DND-41 (cell line): ENCODE results near the gene PRPS1.
A peak's percentile ranks its signal among the peaks of the same experiment; 100 is the strongest.

Experiments used
- ATAC-seq: fragments of 200-7000 bp; cut with Tn5 transposase; 3 replicates; pipeline ENCODE4 v1.9.1; 2021; ENCODE audit warnings: low read depth; ENCODE audit not compliant: insufficient read depth
- DNase-seq: peaks from one replicate; pipeline ENCODE4 v3.0.0-alpha.2; 2020
- H2AFZ ChIP-seq: 2 replicates; pipeline ENCODE4 v1.6.0; 2012; ENCODE audit warnings: low read depth, low read length
- H3K27ac ChIP-seq: 2 replicates; pipeline ENCODE4 v1.5.1; 2012; ENCODE audit warnings: low read length, inconsistent platforms
- H3K27me3 ChIP-seq: fragments of 200-600 bp; sonication (generic); 2 replicates; pipeline ENCODE4 v1.6.0; 2012; ENCODE audit warnings: low read length, mild to moderate bottlenecking, inconsistent platforms; ENCODE audit not compliant: insufficient read depth, poor library complexity
- H3K36me3 ChIP-seq: 2 replicates; pipeline ENCODE4 v1.5.1; 2012; ENCODE audit warnings: low read length, inconsistent platforms; ENCODE audit not compliant: insufficient read depth
- H3K4me1 ChIP-seq: 2 replicates; pipeline ENCODE4 v1.5.1; 2012; ENCODE audit warnings: mild to moderate bottlenecking, low read length; ENCODE audit not compliant: insufficient read depth
- H3K4me2 ChIP-seq: 2 replicates; pipeline ENCODE4 v1.6.0; 2012; ENCODE audit warnings: mild to moderate bottlenecking, moderate library complexity, low read length, inconsistent platforms; ENCODE audit not compliant: insufficient read depth
- H3K4me3 ChIP-seq, 2 experiments: fragments of 200-600 bp in 1 of 2; shearing (Covaris generic) in 1 of 2; 2 replicates each; pipeline ENCODE4 v1.5.1; 2012 to 2016; ENCODE audit warnings: inconsistent platforms in 2 of 2, low read length in 2 of 2, mild to moderate bottlenecking in 2 of 2, low read depth in 1 of 2, moderate library complexity in 1 of 2
- H3K79me2 ChIP-seq: 2 replicates; pipeline ENCODE4 v1.6.0; 2012; ENCODE audit warnings: low read length, inconsistent platforms; ENCODE audit not compliant: insufficient read depth
- H3K9ac ChIP-seq: 2 replicates; pipeline ENCODE4 v1.6.0; 2012; ENCODE audit warnings: low read depth, mild to moderate bottlenecking, inconsistent platforms, low read length, moderate library complexity
- H3K9me3 ChIP-seq: 2 replicates; pipeline ENCODE4 v1.5.1; 2012; ENCODE audit warnings: low read length, moderate library complexity, mild to moderate bottlenecking, inconsistent platforms; ENCODE audit not compliant: insufficient read depth, severe bottlenecking
- H4K20me1 ChIP-seq: 2 replicates; pipeline ENCODE4 v1.6.0; 2012; ENCODE audit warnings: low read length; ENCODE audit not compliant: insufficient read depth
- CTCF ChIP-seq: IDR thresholded peaks from 2 replicates; pipeline ENCODE4 v1.5.1; 2012; ENCODE audit warnings: borderline replicate concordance, low read length, moderate library complexity, mild to moderate bottlenecking; ENCODE audit not compliant: poor library complexity, severe bottlenecking; ENCODE audit errors: extremely low read depth
- EZH2 ChIP-seq: IDR thresholded peaks from 3 replicates; pipeline ENCODE4 v1.6.1; 2012; ENCODE audit warnings: borderline replicate concordance, low read depth, mild to moderate bottlenecking, moderate library complexity, low read length, inconsistent platforms; ENCODE audit not compliant: severe bottlenecking

Gene PRPS1

GRCh38 chrX:107656978-107657377, 28.7 kb downstream of the PRPS1 start:
- Histone ChIP-seq H3K9me3 (no peaks in the 10 kb centered on the region), H3K9ac (no peak overlapping the region), H3K27me3 (no peaks in the 10 kb centered on the region), H3K27ac (no peak overlapping the region), H2AFZ (no peak overlapping the region), H3K4me2 (no peak overlapping the region), H3K4me3 (no peak overlapping the region), H3K36me3 (no peaks in the 10 kb centered on the region), H3K79me2 (no peaks in the 10 kb centered on the region), H4K20me1 (no peaks in the 10 kb centered on the region), H3K4me1 (no peaks in the 10 kb centered on the region)
- ATAC-seq (no peak), DNase-seq (no peak)
- TF ChIP-seq CTCF (no peak), EZH2 (no peak)

GRCh38 chrX:107658660-107659059, 30.4 kb downstream of the PRPS1 start:
- Histone ChIP-seq H4K20me1 (no peaks in the 10 kb centered on the region), H3K9ac (no peak overlapping the region), H3K27ac (no peak overlapping the region), H3K36me3 (no peaks in the 10 kb centered on the region), H3K4me2 (no peak overlapping the region), H3K9me3 (no peaks in the 10 kb centered on the region), H3K27me3 (no peaks in the 10 kb centered on the region), H3K79me2 (no peaks in the 10 kb centered on the region), H3K4me3 (no peak overlapping the region), H3K4me1 (no peaks in the 10 kb centered on the region), H2AFZ (no peak overlapping the region)
- TF ChIP-seq EZH2 (no peak), CTCF (no peak)
- DNase-seq: no peak
- no peak for ATAC-seq

GRCh38 chrX:107659286-107659685, 31.0 kb downstream of the PRPS1 start:
- no peaks in the 10 kb centered on the region for H3K36me3 ChIP-seq
- TF ChIP-seq EZH2 (no peak), CTCF (no peak)
- H3K79me2 ChIP-seq: no peaks in the 10 kb centered on the region
- ATAC-seq (no peak), DNase-seq (no peak)
- no peaks in the 10 kb centered on the region for H3K27me3 ChIP-seq
- no peak overlapping the region for H3K9ac ChIP-seq
- H3K4me3 ChIP-seq: no peak overlapping the region
- no peak overlapping the region for H3K4me2 ChIP-seq
- H3K9me3 ChIP-seq: no peaks in the 10 kb centered on the region
- H3K27ac ChIP-seq: no peak overlapping the region
- no peaks in the 10 kb centered on the region for H4K20me1 ChIP-seq
- no peak overlapping the region for H2AFZ ChIP-seq
- no peaks in the 10 kb centered on the region for H3K4me1 ChIP-seq

- Histone ChIP-seq H3K27ac (no peak overlapping the region), H3K4me1 (no peaks in the 10 kb centered on the region), H3K9ac (no peak overlapping the region), H4K20me1 (no peaks in the 10 kb centered on the region), H3K27me3 (no peaks in the 10 kb centered on the region), H3K36me3 (no peaks in the 10 kb centered on the region), H3K79me2 (no peaks in the 10 kb centered on the region), H3K4me2 (no peak overlapping the region), H2AFZ (no peak overlapping the region), H3K9me3 (no peaks in the 10 kb centered on the region), H3K4me3 (no peak overlapping the region)
- TF ChIP-seq CTCF (peak; percentile 68), EZH2 (no peak)
- peak; percentile 17 for DNase-seq
- peak; percentile 61; the same call in 2 of the 3 replicates for ATAC-seq
These were observed 31.5 kb downstream of the PRPS1 start for GRCh38 chrX:107659768-107660167.
